Type B pancreatic cell (in vitro differentiated cells): ENCODE measurements around the gene ALDH7A1. TPM values are rescaled to one million over a fixed set of nuclear protein-coding genes. Genes with fewer than 3 reads are reported as not detected.

ENCODE experiments used
- DNase-seq: peaks from one replicate; pipeline ENCODE4 v3.0.0; 2021; ENCODE audit warnings: mixed read lengths; ENCODE audit not compliant: unreplicated experiment; ENCODE audit errors: extremely low spot score
- H3K27ac Mint-ChIP-seq: 2 replicates; pipeline ENCODE4 v1.8.0; 2021; ENCODE audit warnings: mild to moderate bottlenecking, mixed read lengths
- H3K27me3 Mint-ChIP-seq: 2 replicates; pipeline ENCODE4 v1.8.0; 2021; ENCODE audit warnings: mixed read lengths
- H3K36me3 Mint-ChIP-seq: 2 replicates; pipeline ENCODE4 v1.8.0; 2021; ENCODE audit warnings: mixed read lengths
- H3K4me1 Mint-ChIP-seq: one replicate; pipeline ENCODE4 v1.8.0; 2021; ENCODE audit warnings: mixed read lengths; ENCODE audit not compliant: unreplicated experiment
- H3K4me3 Mint-ChIP-seq: 2 replicates; pipeline ENCODE4 v1.8.0; 2021; ENCODE audit warnings: mild to moderate bottlenecking, mixed read lengths
- H3K9me3 Mint-ChIP-seq: 2 replicates; pipeline ENCODE4 v1.8.0; 2021; ENCODE audit warnings: mixed read lengths
- total RNA-seq: library from RNA; stranded (reverse); gene quantifications from 2 replicates; pipeline ENCODE4 v1.2.1, GENCODE V29; 2021; ENCODE audit warnings: low replicate concordance
- TF ChIP-seq, protein P1 (sequence below): fragments of 200-600 bp; sonication (generic); conservative IDR thresholded peaks from 2 replicates; pipeline ENCODE4 v1.5.0; 2021; ENCODE audit warnings: antibody characterized with exemption, mild to moderate bottlenecking

ALDH7A1 gene
- total RNA-seq, 1 donor from 2014 or later = 119 TPM

DNA sequence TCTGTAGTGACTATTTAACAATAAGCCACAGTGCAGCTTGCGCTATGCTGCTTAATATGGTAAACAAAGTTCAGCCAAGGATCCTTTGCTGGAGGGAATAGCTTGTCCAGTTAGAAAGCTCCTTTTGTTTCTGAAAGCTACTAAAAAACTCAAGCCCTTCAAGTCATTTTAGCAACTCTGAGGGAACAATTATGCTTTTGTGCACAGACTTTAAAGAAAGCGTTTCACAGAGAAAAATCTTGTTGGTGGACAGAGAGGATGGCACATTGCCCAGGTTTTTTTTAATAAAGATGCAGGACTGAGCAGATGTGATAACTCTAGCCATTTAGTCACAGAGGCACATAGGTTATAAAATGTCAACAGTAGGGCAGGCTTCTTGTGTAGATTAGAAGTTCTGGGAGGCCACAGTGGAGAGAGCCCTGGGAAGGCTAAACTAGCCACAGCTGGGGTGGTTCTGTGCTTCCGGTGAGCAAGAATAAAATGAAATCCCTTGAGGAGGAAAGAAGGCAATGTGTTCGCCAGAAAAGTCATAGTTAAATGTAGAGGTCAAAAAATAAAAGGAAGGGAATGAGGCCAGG lies 63.4 kb downstream of the ALDH7A1 start:
- Mint-ChIP-seq H3K4me1 (peaks cover 14% of the 10 kb centered on the region), H3K9me3 (no peaks in the 10 kb centered on the region), H3K27ac (peak overlapping the region; percentile 32), H3K36me3 (no peaks in the 10 kb centered on the region), H3K4me3 (no peak overlapping the region), H3K27me3 (no peaks in the 10 kb centered on the region)
- DNase-seq = no peak
- TF ChIP-seq, protein P1, sequence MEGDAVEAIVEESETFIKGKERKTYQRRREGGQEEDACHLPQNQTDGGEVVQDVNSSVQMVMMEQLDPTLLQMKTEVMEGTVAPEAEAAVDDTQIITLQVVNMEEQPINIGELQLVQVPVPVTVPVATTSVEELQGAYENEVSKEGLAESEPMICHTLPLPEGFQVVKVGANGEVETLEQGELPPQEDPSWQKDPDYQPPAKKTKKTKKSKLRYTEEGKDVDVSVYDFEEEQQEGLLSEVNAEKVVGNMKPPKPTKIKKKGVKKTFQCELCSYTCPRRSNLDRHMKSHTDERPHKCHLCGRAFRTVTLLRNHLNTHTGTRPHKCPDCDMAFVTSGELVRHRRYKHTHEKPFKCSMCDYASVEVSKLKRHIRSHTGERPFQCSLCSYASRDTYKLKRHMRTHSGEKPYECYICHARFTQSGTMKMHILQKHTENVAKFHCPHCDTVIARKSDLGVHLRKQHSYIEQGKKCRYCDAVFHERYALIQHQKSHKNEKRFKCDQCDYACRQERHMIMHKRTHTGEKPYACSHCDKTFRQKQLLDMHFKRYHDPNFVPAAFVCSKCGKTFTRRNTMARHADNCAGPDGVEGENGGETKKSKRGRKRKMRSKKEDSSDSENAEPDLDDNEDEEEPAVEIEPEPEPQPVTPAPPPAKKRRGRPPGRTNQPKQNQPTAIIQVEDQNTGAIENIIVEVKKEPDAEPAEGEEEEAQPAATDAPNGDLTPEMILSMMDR = no peak

DNA sequence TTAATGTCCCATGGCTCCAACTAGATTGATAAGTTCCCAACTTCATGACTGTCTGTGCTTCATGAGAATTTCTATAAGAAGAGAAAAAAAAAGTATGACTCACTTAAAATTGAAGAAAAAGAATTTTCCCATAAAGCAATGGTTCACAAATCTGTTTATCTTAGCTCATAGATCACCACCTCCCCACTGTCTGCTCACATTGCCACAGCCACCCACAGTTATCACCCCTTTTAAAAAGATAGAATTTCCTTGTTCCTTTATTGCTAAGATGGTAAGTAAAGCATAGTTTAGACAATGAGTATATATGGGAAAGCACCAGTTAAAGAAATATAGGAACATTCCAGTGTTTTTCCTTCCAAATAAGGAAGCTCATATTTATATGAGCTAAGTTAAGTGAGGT lies 67.1 kb downstream of the ALDH7A1 start:
- peaks cover 26% of the 10 kb centered on the region for H3K4me1 Mint-ChIP-seq

DNA sequence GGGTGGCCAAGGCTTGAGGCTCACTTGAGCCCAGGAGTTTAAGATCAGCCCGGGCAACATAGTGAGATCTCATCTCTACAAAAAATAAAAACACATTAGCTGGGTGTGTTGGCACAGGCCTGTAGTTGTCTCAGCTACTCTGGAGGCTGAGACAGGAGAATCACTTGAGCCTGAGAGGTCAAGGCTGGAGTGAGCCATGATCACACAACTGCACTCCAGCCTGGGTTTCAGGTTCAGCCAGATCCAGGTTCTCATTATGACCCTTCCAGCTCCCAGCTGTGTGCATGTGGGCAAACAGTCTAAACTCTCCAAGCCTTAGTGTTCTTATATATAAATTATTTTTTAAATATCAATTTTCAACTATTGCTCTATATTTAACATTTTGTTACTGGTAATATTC lies 67.9 kb downstream of the ALDH7A1 start:
- H3K27ac Mint-ChIP-seq = no peak overlapping the region
- H3K4me3 Mint-ChIP-seq = no peak overlapping the region
- H3K36me3 Mint-ChIP-seq = no peaks in the 10 kb centered on the region

More for the DNA sequence above, 67.1 kb downstream of the ALDH7A1 start:
- H3K4me3 Mint-ChIP-seq = no peak overlapping the region
- H3K27ac Mint-ChIP-seq = no peak overlapping the region
- no peaks in the 10 kb centered on the region for H3K9me3 Mint-ChIP-seq
- no peak for DNase-seq
- no peaks in the 10 kb centered on the region for H3K36me3 Mint-ChIP-seq
- H3K27me3 Mint-ChIP-seq = no peaks in the 10 kb centered on the region
- TF ChIP-seq, protein P1 = no peak

DNA sequence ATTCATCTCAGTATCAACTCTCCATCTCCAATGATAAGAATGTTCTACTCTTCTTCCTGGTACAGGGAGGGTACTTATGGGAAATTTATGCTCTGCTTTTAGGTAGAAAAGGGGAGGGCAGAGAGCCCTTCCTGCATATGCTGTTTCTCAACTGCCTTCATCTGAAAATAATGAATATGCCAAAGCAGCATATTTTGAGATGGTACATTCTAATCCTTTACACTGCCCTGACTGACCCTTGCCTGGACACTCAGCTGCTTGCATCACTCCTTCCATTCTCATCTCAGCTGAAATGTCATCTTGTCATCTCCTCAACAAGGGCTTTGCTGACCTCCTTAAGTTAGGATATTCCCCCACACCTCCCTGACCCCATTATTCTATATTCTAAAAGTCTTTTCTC lies 68.5 kb downstream of the ALDH7A1 start:
- H3K27me3 Mint-ChIP-seq = no peaks in the 10 kb centered on the region
- TF ChIP-seq, protein P1 = no peak
- no peak for DNase-seq
- peaks cover 20% of the 10 kb centered on the region for H3K4me1 Mint-ChIP-seq
- no peaks in the 10 kb centered on the region for H3K36me3 Mint-ChIP-seq
- H3K4me3 Mint-ChIP-seq = no peak overlapping the region
- no peak overlapping the region for H3K27ac Mint-ChIP-seq
- no peaks in the 10 kb centered on the region for H3K9me3 Mint-ChIP-seq

More for the DNA sequence above, 67.9 kb downstream of the ALDH7A1 start:
- peaks cover 26% of the 10 kb centered on the region for H3K4me1 Mint-ChIP-seq
- TF ChIP-seq, protein P1 = no peak
- no peaks in the 10 kb centered on the region for H3K9me3 Mint-ChIP-seq
- H3K27me3 Mint-ChIP-seq = no peaks in the 10 kb centered on the region
- DNase-seq = no peak

DNA sequence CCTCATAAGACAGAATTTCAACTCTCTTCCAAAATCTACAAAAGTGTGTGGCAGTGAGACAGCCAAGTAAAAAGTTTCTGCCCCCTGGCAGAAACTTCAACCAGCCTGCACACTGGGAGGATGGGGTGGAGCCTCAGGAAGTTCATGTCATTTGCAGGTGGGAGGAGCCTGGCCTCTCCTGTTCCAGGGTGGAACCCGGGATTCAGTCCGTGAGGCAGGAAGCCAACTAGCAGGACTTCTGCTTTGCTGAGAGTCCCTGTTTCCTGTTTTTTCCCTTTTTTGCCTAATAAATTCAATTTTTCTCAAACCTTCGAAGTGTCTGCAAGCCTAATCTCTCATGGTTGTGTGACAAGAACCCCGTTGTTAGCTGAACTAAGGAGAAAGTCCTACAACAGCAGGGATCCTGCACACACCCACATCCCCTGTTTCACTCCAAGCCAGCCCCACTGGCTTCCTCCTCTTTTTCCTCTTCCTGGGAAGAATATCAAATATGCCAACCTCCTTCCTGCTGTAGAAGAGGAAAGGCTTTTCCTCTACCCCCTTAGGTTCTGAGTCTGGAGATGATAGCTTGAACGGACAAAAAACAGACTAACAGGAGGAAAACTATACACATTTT lies 69.3 kb downstream of the ALDH7A1 start:
- peaks cover 13% of the 10 kb centered on the region for H3K4me1 Mint-ChIP-seq
- H3K4me3 Mint-ChIP-seq = no peak overlapping the region
- no peaks in the 10 kb centered on the region for H3K27me3 Mint-ChIP-seq
- no peak overlapping the region for H3K27ac Mint-ChIP-seq
- DNase-seq = no peak
- no peaks in the 10 kb centered on the region for H3K9me3 Mint-ChIP-seq
- TF ChIP-seq, protein P1 = no peak
- H3K36me3 Mint-ChIP-seq = no peaks in the 10 kb centered on the region
